GM10266 (cell line): Measurements from ENCODE around the gene MEI1.

Experiments used
- DNase-seq: peaks from one replicate; pipeline ENCODE4 v3.0.0; 2012; ENCODE audit errors: extremely low spot score
- CTCF ChIP-seq: IDR thresholded peaks from 2 replicates; pipeline ENCODE4 v1.5.1; 2012; ENCODE audit warnings: mild to moderate bottlenecking, low read depth; ENCODE audit not compliant: control insufficient read depth, insufficient read depth; ENCODE audit errors: missing control alignments

Gene MEI1

GRCh38 chr22:41848468-41848867 is 149.2 kb downstream of the MEI1 start:
- no peak for DNase-seq

More at GRCh38 chr22:41848468-41848867, 149.2 kb downstream of the MEI1 start:
- no peak for TF ChIP-seq CTCF
